Colonic mucosa (tissue), 4 donors: ENCODE measurements around the gene ANKRD33. TPM values are rescaled to one million over a fixed set of nuclear protein-coding genes. Genes with fewer than 3 reads are reported as not detected.

Experiments used
- DNase-seq: peaks from one replicate; pipeline ENCODE4 v3.0.0-alpha.2; 2020
- H3K27ac ChIP-seq: fragments of 200-600 bp; one replicate; pipeline ENCODE4 v1.8.0; 2021
- H3K27me3 ChIP-seq: fragments of 200-600 bp; one replicate; pipeline ENCODE4 v1.8.0; 2021
- H3K36me3 ChIP-seq: fragments of 200-600 bp; one replicate; pipeline ENCODE4 v1.8.0; 2021
- H3K4me1 ChIP-seq: fragments of 200-600 bp; one replicate; pipeline ENCODE4 v1.8.0; 2021; ENCODE audit warnings: mild to moderate bottlenecking
- H3K4me3 ChIP-seq: fragments of 200-600 bp; one replicate; pipeline ENCODE4 v1.8.0; 2021
- H3K9ac ChIP-seq, 2 donors: one replicate each; pipeline ENCODE4 v1.7.0; 2013; ENCODE audit warnings: control low read depth in 2 of 2, low read depth in 2 of 2, low read length in 2 of 2
- H3K9me3 ChIP-seq: fragments of 200-600 bp; one replicate; pipeline ENCODE4 v1.8.0; 2021
- CTCF ChIP-seq: fragments of 200-600 bp; IDR thresholded peaks from one replicate; pipeline ENCODE4 v1.8.0; 2022; ENCODE audit warnings: antibody characterized with exemption, mild to moderate bottlenecking
- intact Hi-C: fragments of 100-400 bp; cut with DNase I; formaldehyde crosslinking; loops from one replicate; pipeline ENCODE4 v1.14.1; 2022
- total RNA-seq, 2 donors: library from RNA; stranded (reverse); fragmentation: NEBNext Ultra II Directional in 1 of 2; extraction: Animal tissue kit (Norgen Biotek cat#: 25700) in 1 of 2; gene quantifications; one replicate each; pipeline ENCODE4 v1.2.1, GENCODE V29; 2021
- donor health status: healthy.
- donor health status: DM: no; HTN: no; CAD: no.
- donor health status: DM: no; HTN: no; CAD: no.

ANKRD33 gene
- total RNA-seq, 2 donors from 2014 or later = not detected

GRCh38 chr12:51896236-51896635 is 8.3 kb downstream of the ANKRD33 start:
- intact Hi-C loops = no loop called here
- DNase-seq = no peak

GRCh38 chr12:51897181-51897580 is 9.3 kb downstream of the ANKRD33 start:
- Histone ChIP-seq H3K27ac (no peak overlapping the region), H3K9ac (no peak overlapping the region), H3K4me1 (peaks cover 5% of the 10 kb centered on the region), H3K9me3 (no peaks in the 10 kb centered on the region), H3K27me3 (no peaks in the 10 kb centered on the region), H3K36me3 (no peaks in the 10 kb centered on the region), H3K4me3 (no peak overlapping the region)
- no peak for DNase-seq
- no peak for TF ChIP-seq CTCF
- intact Hi-C loops = no loop called here

More at GRCh38 chr12:51896236-51896635, 8.3 kb downstream of the ANKRD33 start:
- H3K9me3 ChIP-seq = no peaks in the 10 kb centered on the region
- no peak overlapping the region for H3K4me3 ChIP-seq
- no peaks in the 10 kb centered on the region for H3K27me3 ChIP-seq
- H3K27ac ChIP-seq = no peak overlapping the region
- H3K9ac ChIP-seq = no peak overlapping the region
- H3K36me3 ChIP-seq = no peaks in the 10 kb centered on the region
- TF ChIP-seq CTCF = no peak
- H3K4me1 ChIP-seq = peaks cover 5% of the 10 kb centered on the region

GRCh38 chr12:51898506-51898905 is 10.6 kb downstream of the ANKRD33 start:
- intact Hi-C loops = no loop called here
- no peak for TF ChIP-seq CTCF
- no peak for DNase-seq
- Histone ChIP-seq H3K27me3 (no peaks in the 10 kb centered on the region), H3K9ac (no peak overlapping the region), H3K4me1 (peaks cover 5% of the 10 kb centered on the region), H3K4me3 (no peak overlapping the region), H3K9me3 (no peaks in the 10 kb centered on the region), H3K36me3 (no peaks in the 10 kb centered on the region), H3K27ac (peak overlapping the region; percentile 48)

GRCh38 chr12:51898937-51899336 is 11.0 kb downstream of the ANKRD33 start:
- no peak for TF ChIP-seq CTCF
- intact Hi-C loops = no loop called here
- no peak overlapping the region for H3K4me3 ChIP-seq
- no peaks in the 10 kb centered on the region for H3K36me3 ChIP-seq
- no peak overlapping the region for H3K9ac ChIP-seq
- H3K27ac ChIP-seq = peak overlapping the region; percentile 48
- DNase-seq = no peak
- H3K27me3 ChIP-seq = no peaks in the 10 kb centered on the region
- peaks cover 5% of the 10 kb centered on the region for H3K4me1 ChIP-seq
- H3K9me3 ChIP-seq = no peaks in the 10 kb centered on the region

GRCh38 chr12:51900323-51900889 is 12.5 kb downstream of the ANKRD33 start:
- peaks cover 5% of the 10 kb centered on the region for H3K4me1 ChIP-seq
- H3K4me3 ChIP-seq = no peak overlapping the region
- DNase-seq = peak; percentile 19
- H3K27ac ChIP-seq = no peak overlapping the region
- H3K9me3 ChIP-seq = no peaks in the 10 kb centered on the region
- intact Hi-C loops = no loop called here
- TF ChIP-seq CTCF = no peak
- no peak overlapping the region for H3K9ac ChIP-seq
- no peaks in the 10 kb centered on the region for H3K27me3 ChIP-seq
- H3K36me3 ChIP-seq = no peaks in the 10 kb centered on the region
